ENCODE data around the gene DEPDC1B. TPM values are rescaled to one million over a fixed set of nuclear protein-coding genes. Genes with fewer than 3 reads are reported as not detected.
"Not testable (repeated sequence)": the region's sequence is repeated elsewhere in the genome, so short reads cannot be mapped to it uniquely, and the experiment has no call there.

The DEPDC1B gene
- total and polyA plus RNA-seq, 4 donors = 5.9 to 13.2 (median 6.8) TPM

- no peak overlapping the region for H3K27ac ChIP-seq (ENCODE audit: low read depth, low read length)
- H3K36me3 ChIP-seq (ENCODE audit: control insufficient read depth, insufficient read depth, low read length) = peaks cover 3% of the 10 kb centered on the region
- H3K9me3 ChIP-seq (ENCODE audit: control insufficient read depth, insufficient read depth, low read length) = peaks cover 1% of the 10 kb centered on the region
- 90% methylated on average over 3 of the region's 4 CpGs for WGBS (ENCODE audit: insufficient coverage)
- H3K4me1 ChIP-seq (ENCODE audit: control insufficient read depth, insufficient read depth, low read length) = no peaks in the 10 kb centered on the region
- DNase-seq (ENCODE audit: low read depth in 4 of 6, low spot score in 6 of 6) = no peak
- no peak overlapping the region for H3K4me3 ChIP-seq (ENCODE audit: low read depth, low read length)
- H3K27me3 ChIP-seq (ENCODE audit: control insufficient read depth, insufficient read depth, low read length) = no peaks in the 10 kb centered on the region
Observed at GRCh38 chr5:60594715-60595477, 105.1 kb downstream of the DEPDC1B start.

DNA sequence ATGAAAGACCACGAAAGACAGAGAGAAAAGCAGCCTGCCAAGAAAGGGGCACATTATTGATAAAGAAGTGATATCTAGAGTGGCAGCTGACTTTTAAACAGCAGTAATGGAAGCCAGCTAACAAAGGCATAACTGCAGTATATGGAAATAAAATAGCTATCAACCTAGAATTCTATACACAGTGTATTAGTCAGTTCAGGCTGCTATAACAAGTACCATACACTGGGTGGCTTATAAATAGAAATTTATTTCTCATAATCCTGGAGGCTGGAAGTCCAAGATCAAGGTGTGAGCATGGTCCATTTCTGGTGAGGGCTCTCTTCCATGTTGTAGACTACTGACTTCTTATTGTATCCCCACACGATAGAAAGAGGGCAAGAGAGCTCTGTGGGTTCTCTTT lies 109.8 kb downstream of the DEPDC1B start:
- peaks cover 3% of the 10 kb centered on the region for H3K36me3 ChIP-seq (ENCODE audit: control insufficient read depth, insufficient read depth, low read length)
- peaks cover 1% of the 10 kb centered on the region for H3K9me3 ChIP-seq (ENCODE audit: control insufficient read depth, insufficient read depth, low read length)
- no peak overlapping the region for H3K4me3 ChIP-seq (ENCODE audit: low read depth, low read length)
- H3K4me1 ChIP-seq (ENCODE audit: control insufficient read depth, insufficient read depth, low read length) = no peaks in the 10 kb centered on the region
- no peak for DNase-seq (ENCODE audit: low read depth in 4 of 6, low spot score in 6 of 6)
- whole genome bisulfite sequencing (ENCODE audit: insufficient coverage) = no CpG with 5 or more reads among the region's 2 CpGs
- H3K27me3 ChIP-seq (ENCODE audit: control insufficient read depth, insufficient read depth, low read length) = no peaks in the 10 kb centered on the region
- H3K27ac ChIP-seq (ENCODE audit: low read depth, low read length) = no peak overlapping the region

DNA sequence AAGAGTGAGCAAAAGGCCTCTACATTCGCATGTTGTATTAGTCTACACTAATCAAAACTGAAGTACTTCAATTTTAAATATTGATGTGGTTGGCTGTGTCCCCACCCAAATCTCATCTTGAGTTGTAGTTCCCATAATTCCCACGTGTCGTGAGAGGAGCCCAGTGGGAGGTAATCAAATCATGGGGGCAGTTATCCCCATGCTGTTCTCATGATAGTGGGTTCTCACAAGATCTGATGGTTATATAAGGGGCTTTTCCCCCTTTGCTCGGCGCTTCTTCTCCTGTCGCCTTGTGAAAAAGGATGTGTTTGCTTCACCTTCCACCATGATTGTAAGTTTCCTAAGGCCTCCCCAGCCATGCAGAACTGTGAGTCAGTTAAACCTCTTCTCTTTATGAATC lies 112.7 kb downstream of the DEPDC1B start:
- not testable (repeated sequence) for H3K4me1 ChIP-seq (ENCODE audit: control insufficient read depth, insufficient read depth, low read length); H3K27me3 ChIP-seq (ENCODE audit: control insufficient read depth, insufficient read depth, low read length); H3K27ac ChIP-seq (ENCODE audit: low read depth, low read length); H3K4me3 ChIP-seq (ENCODE audit: low read depth, low read length); DNase-seq (ENCODE audit: low read depth in 4 of 6, low spot score in 6 of 6); H3K36me3 ChIP-seq (ENCODE audit: control insufficient read depth, insufficient read depth, low read length); H3K9me3 ChIP-seq (ENCODE audit: control insufficient read depth, insufficient read depth, low read length)
- WGBS (ENCODE audit: insufficient coverage) = no CpG with 5 or more reads among the region's 6 CpGs

DNA sequence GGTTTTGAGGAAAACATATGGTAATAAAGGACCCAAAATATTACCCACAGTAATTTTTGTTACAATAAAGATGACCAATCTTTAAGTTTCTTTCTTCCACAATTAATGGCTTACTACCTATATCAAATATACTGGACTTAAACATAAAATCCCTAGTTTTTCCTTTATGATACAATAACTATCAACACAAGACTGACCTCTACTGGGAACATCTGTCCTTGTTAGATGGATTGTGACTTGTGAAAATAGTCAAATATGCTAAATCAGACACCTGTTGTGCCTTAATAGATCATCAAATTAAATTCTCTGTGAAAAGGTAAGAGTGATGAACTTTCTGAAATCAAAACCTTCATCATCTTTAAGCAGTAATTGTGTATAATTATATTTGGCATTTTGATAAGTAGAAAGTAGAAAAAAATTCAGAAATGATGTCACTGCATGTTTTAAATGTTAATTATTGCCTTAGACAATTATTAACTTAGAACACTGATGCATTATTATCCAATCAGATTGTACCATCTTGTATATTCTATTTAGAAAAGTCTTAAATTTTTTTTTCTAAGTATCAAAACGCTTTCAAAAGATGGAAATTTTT lies 113.6 kb downstream of the DEPDC1B start:
- H3K4me1 ChIP-seq (ENCODE audit: control insufficient read depth, insufficient read depth, low read length) = no peaks in the 10 kb centered on the region
- no CpG with 5 or more reads among the region's 1 CpG for WGBS (ENCODE audit: insufficient coverage)

DNA sequence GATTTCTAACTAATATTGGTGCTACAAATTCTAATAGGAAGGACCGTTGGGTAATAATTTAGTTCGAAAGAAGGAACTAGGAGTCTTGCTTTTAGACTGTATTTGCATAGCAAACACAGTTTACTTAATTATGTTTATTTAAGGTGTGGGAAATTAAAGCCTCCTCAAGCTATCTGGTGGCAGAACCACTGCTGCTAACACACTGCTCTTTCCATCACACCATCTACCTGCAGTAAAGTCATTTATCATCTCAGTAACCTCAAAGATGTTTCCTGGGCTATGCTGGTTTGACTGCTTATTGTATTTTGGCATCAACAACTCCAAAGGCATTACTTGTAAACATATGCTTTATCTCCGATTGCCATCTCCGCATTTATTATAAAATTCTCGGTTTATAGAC lies 114.3 kb downstream of the DEPDC1B start:
- no peak for DNase-seq (ENCODE audit: low read depth in 4 of 6, low spot score in 6 of 6)
- no CpG with 5 or more reads among the region's 5 CpGs for WGBS (ENCODE audit: insufficient coverage)
- Histone ChIP-seq H3K36me3 (ENCODE audit: control insufficient read depth, insufficient read depth, low read length) (no peaks in the 10 kb centered on the region), H3K27me3 (ENCODE audit: control insufficient read depth, insufficient read depth, low read length) (no peaks in the 10 kb centered on the region), H3K27ac (ENCODE audit: low read depth, low read length) (no peak overlapping the region), H3K9me3 (ENCODE audit: control insufficient read depth, insufficient read depth, low read length) (no peaks in the 10 kb centered on the region), H3K4me3 (ENCODE audit: low read depth, low read length) (no peak overlapping the region), H3K4me1 (ENCODE audit: control insufficient read depth, insufficient read depth, low read length) (no peaks in the 10 kb centered on the region)

More for the DNA sequence above, 113.6 kb downstream of the DEPDC1B start:
- DNase-seq (ENCODE audit: low read depth in 4 of 6, low spot score in 6 of 6) = peak in 2 of 6 donors; percentile 51 to 74
- Histone ChIP-seq H3K27ac (ENCODE audit: low read depth, low read length) (no peak overlapping the region), H3K4me3 (ENCODE audit: low read depth, low read length) (no peak overlapping the region), H3K9me3 (ENCODE audit: control insufficient read depth, insufficient read depth, low read length) (no peaks in the 10 kb centered on the region), H3K36me3 (ENCODE audit: control insufficient read depth, insufficient read depth, low read length) (no peaks in the 10 kb centered on the region), H3K27me3 (ENCODE audit: control insufficient read depth, insufficient read depth, low read length) (no peaks in the 10 kb centered on the region)

- no peaks in the 10 kb centered on the region for H3K4me1 ChIP-seq (ENCODE audit: control insufficient read depth, insufficient read depth, low read length)
- H3K36me3 ChIP-seq (ENCODE audit: control insufficient read depth, insufficient read depth, low read length) = no peaks in the 10 kb centered on the region
- no CpG with 5 or more reads among the region's 2 CpGs for WGBS (ENCODE audit: insufficient coverage)
- H3K9me3 ChIP-seq (ENCODE audit: control insufficient read depth, insufficient read depth, low read length) = no peaks in the 10 kb centered on the region
- no peaks in the 10 kb centered on the region for H3K27me3 ChIP-seq (ENCODE audit: control insufficient read depth, insufficient read depth, low read length)
- no peak overlapping the region for H3K4me3 ChIP-seq (ENCODE audit: low read depth, low read length)
- DNase-seq (ENCODE audit: low read depth in 4 of 6, low spot score in 6 of 6) = no peak
- no peak overlapping the region for H3K27ac ChIP-seq (ENCODE audit: low read depth, low read length)
Observed at GRCh38 chr5:60584304-60584703, 115.7 kb downstream of the DEPDC1B start.

DNA sequence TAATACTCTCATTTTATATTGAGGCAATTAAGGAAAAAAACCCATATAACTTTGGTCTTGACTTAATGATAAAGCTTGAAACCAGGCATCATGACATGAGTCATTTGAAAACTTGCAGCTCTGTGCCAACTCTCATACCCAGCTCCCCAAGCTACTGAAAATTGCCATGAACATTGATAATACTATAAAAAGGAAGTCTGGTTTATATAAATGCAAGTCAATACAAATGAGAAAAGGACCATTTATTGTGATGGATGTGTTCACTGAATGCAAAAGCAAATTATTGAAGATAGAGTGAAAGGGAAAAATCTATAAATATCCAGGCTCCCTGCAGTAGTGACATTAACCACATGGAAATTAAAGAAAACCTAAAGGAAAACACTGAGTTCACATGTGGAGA lies 116.3 kb downstream of the DEPDC1B start:
- Histone ChIP-seq H3K9me3 (ENCODE audit: control insufficient read depth, insufficient read depth, low read length) (no peaks in the 10 kb centered on the region), H3K27me3 (ENCODE audit: control insufficient read depth, insufficient read depth, low read length) (no peaks in the 10 kb centered on the region), H3K27ac (ENCODE audit: low read depth, low read length) (no peak overlapping the region), H3K4me3 (ENCODE audit: low read depth, low read length) (no peak overlapping the region), H3K36me3 (ENCODE audit: control insufficient read depth, insufficient read depth, low read length) (no peaks in the 10 kb centered on the region), H3K4me1 (ENCODE audit: control insufficient read depth, insufficient read depth, low read length) (no peaks in the 10 kb centered on the region)
- peak in 1 of 6 donors; percentile 75 for DNase-seq (ENCODE audit: low read depth in 4 of 6, low spot score in 6 of 6)

GRCh38 chr5:60578315-60578714 lies 121.7 kb downstream of the DEPDC1B start:
- no peaks in the 10 kb centered on the region for H3K27me3 ChIP-seq (ENCODE audit: control insufficient read depth, insufficient read depth, low read length)
- no peaks in the 10 kb centered on the region for H3K9me3 ChIP-seq (ENCODE audit: control insufficient read depth, insufficient read depth, low read length)
- no peak overlapping the region for H3K27ac ChIP-seq (ENCODE audit: low read depth, low read length)
- no peaks in the 10 kb centered on the region for H3K4me1 ChIP-seq (ENCODE audit: control insufficient read depth, insufficient read depth, low read length)
- 50% methylated on average over 1 of the region's 3 CpGs for WGBS (ENCODE audit: insufficient coverage)
- no peaks in the 10 kb centered on the region for H3K36me3 ChIP-seq (ENCODE audit: control insufficient read depth, insufficient read depth, low read length)
- H3K4me3 ChIP-seq (ENCODE audit: low read depth, low read length) = no peak overlapping the region
- DNase-seq (ENCODE audit: low read depth in 4 of 6, low spot score in 6 of 6) = peak in 1 of 6 donors; percentile 9

GRCh38 chr5:60577116-60577515 lies 122.8 kb downstream of the DEPDC1B start:
- Histone ChIP-seq H3K36me3 (ENCODE audit: control insufficient read depth, insufficient read depth, low read length) (no peaks in the 10 kb centered on the region), H3K27ac (ENCODE audit: low read depth, low read length) (no peak overlapping the region), H3K27me3 (ENCODE audit: control insufficient read depth, insufficient read depth, low read length) (no peaks in the 10 kb centered on the region), H3K9me3 (ENCODE audit: control insufficient read depth, insufficient read depth, low read length) (no peaks in the 10 kb centered on the region), H3K4me1 (ENCODE audit: control insufficient read depth, insufficient read depth, low read length) (no peaks in the 10 kb centered on the region), H3K4me3 (ENCODE audit: low read depth, low read length) (no peak overlapping the region)
- no CpG with 5 or more reads among the region's 1 CpG for WGBS (ENCODE audit: insufficient coverage)
- DNase-seq (ENCODE audit: low read depth in 4 of 6, low spot score in 6 of 6) = no peak

- no peak for DNase-seq (ENCODE audit: low read depth in 4 of 6, low spot score in 6 of 6)
Observed at GRCh38 chr5:60576425-60576824, 123.5 kb downstream of the DEPDC1B start.

More at GRCh38 chr5:60576425-60576824, 123.5 kb downstream of the DEPDC1B start:
- Histone ChIP-seq H3K9me3 (ENCODE audit: control insufficient read depth, insufficient read depth, low read length) (no peaks in the 10 kb centered on the region), H3K4me1 (ENCODE audit: control insufficient read depth, insufficient read depth, low read length) (no peaks in the 10 kb centered on the region), H3K27me3 (ENCODE audit: control insufficient read depth, insufficient read depth, low read length) (no peaks in the 10 kb centered on the region), H3K36me3 (ENCODE audit: control insufficient read depth, insufficient read depth, low read length) (no peaks in the 10 kb centered on the region), H3K4me3 (ENCODE audit: low read depth, low read length) (no peak overlapping the region), H3K27ac (ENCODE audit: low read depth, low read length) (no peak overlapping the region)
- WGBS (ENCODE audit: insufficient coverage) = no CpG with 5 or more reads among the region's 2 CpGs

Data from spinal cord (tissue), 10 donors.